Measurements from ENCODE around the gene FARSB. TPM values are rescaled to one million over a fixed set of nuclear protein-coding genes. Genes with fewer than 3 reads are reported as not detected.

Gene FARSB
- polyA plus RNA-seq, 1 donor from 2014 or later, result 15.2 TPM

DNA sequence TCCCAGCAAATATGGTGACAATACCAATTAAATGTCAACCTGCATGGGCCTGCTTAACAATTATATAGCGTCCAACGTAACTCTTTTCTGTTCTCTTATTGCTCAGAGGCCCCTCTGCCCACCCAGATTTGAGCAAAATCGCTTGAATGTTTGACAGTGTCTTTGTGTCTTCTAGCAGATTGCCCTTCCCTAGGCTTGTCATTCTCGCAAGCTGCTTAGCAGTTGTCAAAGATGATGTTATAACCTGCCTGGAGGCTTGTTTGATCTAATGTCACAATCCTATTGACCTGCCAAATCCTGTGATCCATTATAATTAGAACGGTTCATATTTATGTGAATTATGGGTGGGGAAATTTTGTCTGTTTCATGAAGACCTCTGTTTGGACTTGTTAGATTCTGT is 108.8 kb downstream of the FARSB start:
- TF ChIP-seq EP300 (conservative IDR thresholded peaks at IDR 0.05; ENCODE audit: poor library complexity, severe bottlenecking), result peak; percentile 88
- peak; percentile 36 for TF ChIP-seq POLR2AphosphoS5 (IDR thresholded peaks at IDR 0.05)
- TF ChIP-seq TAF1 (IDR thresholded peaks at IDR 0.05; ENCODE audit: low read depth), result no peak
- TF ChIP-seq CTCF (IDR thresholded peaks at IDR 0.05; ENCODE audit: poor library complexity, severe bottlenecking), result no peak
- no peak for TF ChIP-seq MXI1 (conservative IDR thresholded peaks at IDR 0.05; ENCODE audit: poor library complexity, severe bottlenecking)
- no peak for TF ChIP-seq RAD21 (conservative IDR thresholded peaks at IDR 0.05)
- TF ChIP-seq REST (IDR thresholded peaks at IDR 0.05; ENCODE audit: borderline replicate concordance), result no peak
- TF ChIP-seq EZH2 (IDR thresholded peaks at IDR 0.05; ENCODE audit: borderline replicate concordance, insufficient read depth, low read length, poor library complexity, severe bottlenecking), result no peak
- no peak for TF ChIP-seq SMC3 (conservative IDR thresholded peaks at IDR 0.05; ENCODE audit: poor library complexity)
- Histone ChIP-seq H3K4me2 (ENCODE audit: low read length) (no peak overlapping the region), H4K20me1 (ENCODE audit: insufficient read depth) (no peaks in the 10 kb centered on the region), H3K4me3 (ENCODE audit: low read length) (peak overlapping the region; percentile 29), H3K9me2 (ENCODE audit: insufficient read depth, low read length) (no peaks in the 10 kb centered on the region), H2AFZ (ENCODE audit: low read depth, low read length) (no peak overlapping the region), H3K36me3 (ENCODE audit: insufficient read depth, low read length) (no peaks in the 10 kb centered on the region), H3F3A (ENCODE audit: insufficient read depth, low read length, poor library complexity, severe bottlenecking) (no peaks in the 10 kb centered on the region), H3K9me3 (ENCODE audit: low read length) (no peaks in the 10 kb centered on the region), H3K27ac (ENCODE audit: low read length) (peak overlapping the region; percentile 13), H3K79me2 (replicated peaks; ENCODE audit: insufficient read depth, low read length) (no peaks in the 10 kb centered on the region), H3K27me3 (ENCODE audit: insufficient read depth, low read depth, low read length) (no peaks in the 10 kb centered on the region), H3K9ac (ENCODE audit: low read length) (no peak overlapping the region)

- no peak overlapping the region for H3K4me2 ChIP-seq (ENCODE audit: low read length)
- no peaks in the 10 kb centered on the region for H3F3A ChIP-seq (ENCODE audit: insufficient read depth, low read length, poor library complexity, severe bottlenecking)
- H2AFZ ChIP-seq (ENCODE audit: low read depth, low read length), result no peak overlapping the region
- no peaks in the 10 kb centered on the region for H3K36me3 ChIP-seq (ENCODE audit: insufficient read depth, low read length)
- TF ChIP-seq SMC3 (conservative IDR thresholded peaks at IDR 0.05; ENCODE audit: poor library complexity), result no peak
- no peak for TF ChIP-seq EP300 (conservative IDR thresholded peaks at IDR 0.05; ENCODE audit: poor library complexity, severe bottlenecking)
- no peak overlapping the region for H3K27ac ChIP-seq (ENCODE audit: low read length)
- H3K79me2 ChIP-seq (replicated peaks; ENCODE audit: insufficient read depth, low read length), result no peaks in the 10 kb centered on the region
- H4K20me1 ChIP-seq (ENCODE audit: insufficient read depth), result no peaks in the 10 kb centered on the region
- no peaks in the 10 kb centered on the region for H3K9me3 ChIP-seq (ENCODE audit: low read length)
- peak overlapping the region; percentile 29 for H3K4me3 ChIP-seq (ENCODE audit: low read length)
- no peaks in the 10 kb centered on the region for H3K27me3 ChIP-seq (ENCODE audit: insufficient read depth, low read depth, low read length)
- H3K9ac ChIP-seq (ENCODE audit: low read length), result no peak overlapping the region
- no peaks in the 10 kb centered on the region for H3K9me2 ChIP-seq (ENCODE audit: insufficient read depth, low read length)
Measured at GRCh38 chr2:222545823-222546795, 109.8 kb downstream of the FARSB start.

Measured in neural cell (in vitro differentiated cells).